Heart left ventricle (tissue), 13 donors: ENCODE data around the gene AP3M1.

Experiments used
- CTCF ChIP-seq, 12 donors: fragments of 200-600 bp; sonication (generic) in 4 of 12; IDR thresholded peaks; one replicate each; pipeline versions ENCODE4 v1.5.0 to v1.8.0; 2018 to 2022; ENCODE audit warnings: antibody characterized with exemption in 12 of 12, mild to moderate bottlenecking in 5 of 12
- POLR2A ChIP-seq, 2 donors: fragments of 450-650 bp; IDR thresholded peaks; one replicate each; pipeline ENCODE4 v1.6.1; 2017; ENCODE audit warnings: antibody characterized with exemption in 2 of 2, mild to moderate bottlenecking in 2 of 2, moderate library complexity in 2 of 2
- donor health status: ischemic (EF 13 %, LVEDD 7.1; RV severe dilation, severe dysfunction).
- donor health status: DM: no; HTN: yes; CAD: no.
- donor health status: DM: no; HTN: no; CAD: no.
- donor health status: ischemic (EF 25% LVEDD 6.9; RV normal size, moderate dysfunction).
- donor health status: ischemic (EF 25% LVEDD 5.7; RV mildly dilated, moderate dysfunction).
- donor health status: ischemic (EF 35%, LVEDD 5.7; RV mildly dilated, moderate dysfunction).
- donor health status: nonischemic (EF 11% LVEDD 7.7; RV severe dilation, severe dysfunction).
- donor health status: DM: yes; HTN: yes; CAD: no.
- donor health status: PGD.
- donor health status: ischemic (EF 29% LVEDD 5.4; RV normal size, mild dysfunction).
- donor health status: nonischemic (EF 23%, LVEDD 6.1; RV moderate dilation, normal function).

GRCh38 chr10:74078037-74078436 is 72.6 kb downstream of the AP3M1 start:
- TF ChIP-seq CTCF (IDR thresholded peaks at IDR 0.05), result no peak
- TF ChIP-seq POLR2A (IDR thresholded peaks at IDR 0.05), result no peak
